Osteocyte (in vitro differentiated cells): Measurements from ENCODE around the gene RNU2-63P. TPM values are rescaled to one million over a fixed set of nuclear protein-coding genes. Genes with fewer than 3 reads are reported as not detected.

Experiments used
- DNase-seq: peaks from one replicate; pipeline ENCODE4 v3.0.0; 2021; ENCODE audit warnings: mixed read lengths; ENCODE audit not compliant: unreplicated experiment; ENCODE audit errors: extremely low spot score
- H3K27ac Mint-ChIP-seq: one replicate; pipeline ENCODE4 v1.8.0; 2021; ENCODE audit warnings: mild to moderate bottlenecking, mixed read lengths; ENCODE audit not compliant: unreplicated experiment
- H3K27me3 Mint-ChIP-seq: one replicate; pipeline ENCODE4 v1.8.0; 2021; ENCODE audit warnings: mixed read lengths; ENCODE audit not compliant: unreplicated experiment
- H3K36me3 Mint-ChIP-seq: one replicate; pipeline ENCODE4 v1.8.0; 2021; ENCODE audit warnings: mixed read lengths; ENCODE audit not compliant: unreplicated experiment
- H3K4me1 Mint-ChIP-seq: one replicate; pipeline ENCODE4 v1.8.0; 2021; ENCODE audit warnings: mixed read lengths; ENCODE audit not compliant: unreplicated experiment
- H3K4me3 Mint-ChIP-seq: one replicate; pipeline ENCODE4 v1.8.0; 2021; ENCODE audit warnings: mild to moderate bottlenecking, moderate library complexity, mixed read lengths; ENCODE audit not compliant: unreplicated experiment
- H3K9me3 Mint-ChIP-seq: one replicate; pipeline ENCODE4 v1.8.0; 2021; ENCODE audit warnings: mixed read lengths; ENCODE audit not compliant: unreplicated experiment
- long read RNA-seq: library from polyadenylated mRNA; unstranded; transcript quantifications from one replicate; pipeline ENCODE4 v2.0.0, GENCODE V29; 2021
- total RNA-seq: library from RNA; stranded (reverse); gene quantifications from 2 replicates; pipeline ENCODE4 v1.2.1, GENCODE V29; 2021
- TF ChIP-seq, protein P1 (sequence below): fragments of 200-600 bp; sonication (generic); IDR thresholded peaks from 2 replicates; pipeline ENCODE4 v1.5.0; 2021; ENCODE audit warnings: antibody characterized with exemption, mild to moderate bottlenecking, moderate library complexity

The RNU2-63P gene
- total RNA-seq = 4.7 TPM in 1 of 2 replicates, not detected in the other
- long read RNA-seq = 0 reads

DNA sequence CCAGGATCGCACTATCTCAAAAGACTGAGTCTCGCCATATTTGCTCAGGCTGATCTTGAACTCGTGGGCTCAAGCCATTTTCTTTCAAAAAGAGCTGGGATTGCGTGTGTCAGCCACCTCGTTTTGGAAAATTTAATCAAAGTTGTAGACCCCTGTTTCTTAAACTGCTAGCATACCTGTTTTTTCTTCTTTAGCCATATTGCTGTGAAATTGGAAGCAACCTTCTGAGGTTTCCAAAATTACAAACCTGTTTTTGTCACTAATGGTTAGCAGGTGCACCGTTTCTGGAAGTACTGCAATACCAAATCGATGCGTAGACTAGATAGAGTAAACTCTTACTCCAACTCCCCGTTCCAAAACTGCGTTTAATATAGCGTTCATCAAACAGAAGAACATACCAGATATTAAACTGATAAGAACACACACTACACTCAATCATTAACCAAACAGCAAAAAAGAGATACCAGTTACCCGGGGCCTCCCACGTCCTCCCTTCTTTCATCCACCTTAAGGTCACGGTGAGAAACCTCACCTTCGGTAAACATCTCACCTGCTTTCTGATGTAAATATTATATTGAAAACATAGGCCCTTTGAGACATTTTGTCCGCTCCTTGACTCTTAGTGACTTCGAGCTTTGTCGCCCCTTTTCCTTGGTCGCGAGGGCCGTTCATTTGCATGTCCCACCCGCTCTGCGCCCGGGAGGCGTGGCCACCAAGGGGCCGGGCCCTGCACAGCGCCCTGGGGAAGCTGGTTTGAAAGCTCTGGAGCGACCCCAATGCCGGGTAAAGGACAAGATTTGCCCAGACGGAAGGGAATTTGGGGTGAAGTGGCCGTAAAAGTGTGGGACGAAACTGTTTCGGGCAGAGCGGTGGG, at the start of gene RNU2-63P:
Gene RNU2-63P, minus strand, starts transcription at position 462 of the 874 bp plus-strand sequence.
- TF ChIP-seq, protein P1, sequence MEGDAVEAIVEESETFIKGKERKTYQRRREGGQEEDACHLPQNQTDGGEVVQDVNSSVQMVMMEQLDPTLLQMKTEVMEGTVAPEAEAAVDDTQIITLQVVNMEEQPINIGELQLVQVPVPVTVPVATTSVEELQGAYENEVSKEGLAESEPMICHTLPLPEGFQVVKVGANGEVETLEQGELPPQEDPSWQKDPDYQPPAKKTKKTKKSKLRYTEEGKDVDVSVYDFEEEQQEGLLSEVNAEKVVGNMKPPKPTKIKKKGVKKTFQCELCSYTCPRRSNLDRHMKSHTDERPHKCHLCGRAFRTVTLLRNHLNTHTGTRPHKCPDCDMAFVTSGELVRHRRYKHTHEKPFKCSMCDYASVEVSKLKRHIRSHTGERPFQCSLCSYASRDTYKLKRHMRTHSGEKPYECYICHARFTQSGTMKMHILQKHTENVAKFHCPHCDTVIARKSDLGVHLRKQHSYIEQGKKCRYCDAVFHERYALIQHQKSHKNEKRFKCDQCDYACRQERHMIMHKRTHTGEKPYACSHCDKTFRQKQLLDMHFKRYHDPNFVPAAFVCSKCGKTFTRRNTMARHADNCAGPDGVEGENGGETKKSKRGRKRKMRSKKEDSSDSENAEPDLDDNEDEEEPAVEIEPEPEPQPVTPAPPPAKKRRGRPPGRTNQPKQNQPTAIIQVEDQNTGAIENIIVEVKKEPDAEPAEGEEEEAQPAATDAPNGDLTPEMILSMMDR = peak; percentile 9
- peak; percentile 88 for DNase-seq
- Mint-ChIP-seq H3K27ac (peak within 1 kb of the TSS; percentile 94), H3K27me3 (no peaks in the 10 kb centered on the region), H3K9me3 (no peaks in the 10 kb centered on the region), H3K36me3 (no peaks in the 10 kb centered on the region), H3K4me3 (peak within 1 kb of the TSS; percentile 82), H3K4me1 (peaks cover 12% of the 10 kb centered on the region)

DNA sequence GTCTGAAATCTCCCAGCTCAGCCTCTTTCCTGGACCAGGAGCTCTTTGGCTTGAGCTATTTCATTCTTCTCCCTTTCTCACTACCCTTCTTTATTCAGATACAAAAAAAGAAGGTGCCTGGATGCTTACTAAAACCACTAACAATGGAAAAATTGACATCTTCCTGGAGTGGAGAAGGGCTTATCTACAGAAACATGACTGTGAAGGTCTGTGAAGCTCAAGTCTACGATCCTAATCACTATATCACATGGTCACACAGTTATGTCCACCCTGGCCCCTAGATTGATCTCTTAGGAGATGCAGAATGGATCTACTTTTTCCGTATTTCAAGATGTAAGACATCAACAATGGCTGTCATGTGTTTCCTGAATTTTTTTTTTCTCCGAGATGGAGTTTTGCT, 44.9 kb upstream of the RNU2-63P start:
- no peak overlapping the region for H3K4me3 Mint-ChIP-seq
- H3K4me1 Mint-ChIP-seq = no peaks in the 10 kb centered on the region
- TF ChIP-seq, protein P1 = no peak
- H3K9me3 Mint-ChIP-seq = no peaks in the 10 kb centered on the region
- no peaks in the 10 kb centered on the region for H3K36me3 Mint-ChIP-seq
- H3K27me3 Mint-ChIP-seq = no peaks in the 10 kb centered on the region
- no peak overlapping the region for H3K27ac Mint-ChIP-seq
- DNase-seq = no peak

DNA sequence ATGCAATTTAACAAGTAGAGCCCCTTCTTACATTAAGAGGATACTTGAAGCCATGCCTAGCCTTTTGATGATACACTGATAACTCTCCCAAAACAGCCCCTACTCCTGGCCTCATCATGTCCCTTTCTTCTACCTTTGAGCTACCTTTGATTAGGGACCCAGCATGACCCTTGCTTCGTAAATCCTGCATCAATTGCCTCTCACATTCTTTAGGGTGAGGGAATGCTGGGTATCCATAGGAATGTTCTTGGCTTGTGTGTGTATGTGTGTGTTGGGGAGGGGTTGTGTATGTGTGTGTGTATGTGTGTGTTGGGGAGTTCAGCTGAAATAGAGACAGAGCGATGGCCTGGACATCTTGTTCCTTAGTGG, 44.5 kb upstream of the RNU2-63P start:
- TF ChIP-seq, protein P1 = no peak
- Mint-ChIP-seq H3K9me3 (no peaks in the 10 kb centered on the region), H3K4me3 (no peak overlapping the region), H3K36me3 (no peaks in the 10 kb centered on the region), H3K4me1 (peaks cover 3% of the 10 kb centered on the region), H3K27me3 (no peaks in the 10 kb centered on the region), H3K27ac (no peak overlapping the region)
- no peak for DNase-seq

DNA sequence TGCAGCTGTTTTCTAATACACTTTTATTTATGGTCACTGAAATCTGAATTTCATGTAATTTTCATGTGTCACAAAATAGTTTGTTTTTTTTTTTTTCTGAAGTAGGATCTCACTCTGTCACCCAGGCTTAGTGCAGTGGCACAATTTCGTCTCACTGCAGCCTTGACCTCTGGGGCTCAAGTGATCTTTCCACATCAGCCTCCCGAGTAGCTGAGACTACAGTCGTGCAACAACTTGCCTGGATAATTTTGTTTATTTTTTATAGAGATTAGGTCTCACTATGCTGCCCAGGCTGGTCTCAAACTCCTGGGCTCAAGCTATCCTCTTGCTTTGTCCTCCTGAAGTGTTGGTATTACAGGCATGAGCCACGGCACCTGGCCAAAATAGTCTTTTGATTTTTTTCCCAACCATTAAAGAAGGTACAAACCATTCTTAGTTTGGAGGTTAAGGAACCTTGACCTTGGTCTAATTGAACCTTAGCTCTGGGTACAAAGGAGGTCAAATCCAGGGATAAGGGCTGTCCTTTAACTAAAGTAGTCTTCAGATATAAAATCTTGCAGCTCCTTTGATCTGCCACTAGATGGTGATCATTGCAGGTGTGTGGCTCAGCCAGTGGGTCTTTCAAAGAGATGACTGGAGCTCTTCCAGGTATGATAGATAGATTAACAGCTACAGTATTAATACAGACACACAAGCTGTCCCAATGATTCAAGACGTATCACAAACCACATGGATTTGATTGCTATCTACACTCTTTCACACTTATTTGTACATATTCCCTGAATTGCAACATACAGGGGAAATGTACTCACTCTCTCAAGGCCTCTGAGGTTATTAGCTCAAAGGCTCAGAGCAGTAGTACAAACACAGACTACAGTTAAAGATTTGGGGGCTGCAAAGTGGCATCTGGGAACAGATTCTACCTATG, 43.9 kb upstream of the RNU2-63P start:
- no peak overlapping the region for H3K27ac Mint-ChIP-seq
- peaks cover 4% of the 10 kb centered on the region for H3K4me1 Mint-ChIP-seq
- H3K36me3 Mint-ChIP-seq = peaks cover under 1% of the 10 kb centered on the region
- H3K27me3 Mint-ChIP-seq = no peaks in the 10 kb centered on the region
- TF ChIP-seq, protein P1 = peak; percentile 74
- H3K9me3 Mint-ChIP-seq = no peaks in the 10 kb centered on the region
- no peak for DNase-seq
- no peak overlapping the region for H3K4me3 Mint-ChIP-seq
